Activated CD8-positive, alpha-beta memory T cell treated with anti-CD3 and anti-CD28 coated beads for 24 hours (primary cell): Measurements from ENCODE around the gene CHKB.
A peak's percentile ranks its signal among the peaks of the same experiment; 100 is the strongest.
"Not testable (repeated sequence)": the region's sequence is repeated elsewhere in the genome, so short reads cannot be mapped to it uniquely, and the experiment has no call there.

ENCODE experiments used
- DNase-seq: peaks from one replicate; pipeline ENCODE4 v3.0.0-alpha.2; 2020

The CHKB gene

DNA sequence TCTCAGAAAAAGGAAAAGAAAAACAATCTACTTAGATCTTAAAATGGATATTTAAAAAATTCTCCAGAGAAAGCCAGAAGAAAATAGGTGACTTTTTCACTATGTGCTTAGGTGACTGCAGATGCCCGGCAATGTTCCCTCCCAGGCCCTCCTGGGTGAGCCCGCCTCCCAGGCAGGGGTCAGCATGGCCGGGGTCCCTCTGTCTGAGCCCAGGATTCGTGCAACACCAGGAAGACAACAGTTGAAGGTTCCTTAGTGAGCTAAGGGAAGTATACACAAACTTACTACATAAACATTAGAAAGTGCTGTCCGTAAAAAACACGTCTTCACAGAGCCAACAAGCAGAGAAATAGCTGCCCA lies 29.5 kb upstream of the CHKB start:
- DNase-seq, result no peak

DNA sequence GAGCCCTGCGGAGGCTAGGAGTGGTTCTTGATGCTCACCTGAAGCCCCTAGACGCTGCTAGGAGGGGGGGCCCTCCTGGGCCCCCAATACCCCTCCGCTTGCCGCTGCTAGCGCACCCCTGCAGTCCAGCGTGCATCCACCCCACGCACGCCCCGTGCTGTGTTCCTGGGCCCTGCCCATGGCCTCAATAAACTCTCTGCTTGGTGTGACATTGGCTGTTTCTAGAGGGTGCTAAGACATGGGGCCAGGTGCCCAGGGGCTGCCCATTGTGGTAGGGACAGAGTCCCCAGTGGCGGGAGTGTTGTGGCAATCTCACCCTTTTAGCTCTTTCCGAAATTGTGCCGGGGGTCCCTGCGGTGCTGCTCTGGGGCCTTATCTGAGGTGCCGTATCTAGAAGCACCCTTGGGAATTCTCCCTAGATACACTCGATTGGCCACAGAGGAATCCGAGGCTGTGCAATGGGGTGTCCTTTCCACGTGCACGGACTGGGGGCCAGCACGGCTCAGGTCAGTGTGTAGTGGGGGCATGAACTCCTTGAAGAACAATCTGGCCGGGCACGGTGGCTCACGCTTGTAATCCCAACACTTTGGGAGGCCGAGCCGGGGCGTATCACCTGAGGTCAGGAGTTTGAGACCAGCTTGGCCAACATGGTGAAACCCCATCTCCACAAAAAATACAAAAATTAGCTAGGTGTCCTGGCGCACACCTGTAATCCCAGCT lies 28.9 kb upstream of the CHKB start:
- no peak for DNase-seq

DNA sequence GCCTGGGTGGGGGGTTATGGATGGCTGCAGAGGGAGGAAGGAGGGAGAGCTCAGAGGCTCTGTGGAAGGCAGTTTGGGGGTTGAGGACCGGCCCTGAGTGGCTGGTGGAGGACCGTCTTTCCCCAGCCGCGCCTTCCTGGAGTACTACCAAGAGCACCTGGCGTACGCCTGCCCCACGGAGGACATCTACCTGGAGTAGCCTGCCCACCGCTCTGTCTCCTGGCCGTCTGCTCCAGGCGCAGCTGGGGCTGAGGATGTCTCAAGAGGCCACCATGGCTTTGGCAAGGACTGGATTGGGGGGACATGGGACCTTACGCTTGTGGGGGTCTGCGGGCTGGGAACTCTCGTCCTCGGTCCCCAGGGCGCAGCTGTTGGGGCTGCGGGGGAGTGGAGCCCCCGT lies 27.9 kb upstream of the CHKB start:
- no peak for DNase-seq

DNA sequence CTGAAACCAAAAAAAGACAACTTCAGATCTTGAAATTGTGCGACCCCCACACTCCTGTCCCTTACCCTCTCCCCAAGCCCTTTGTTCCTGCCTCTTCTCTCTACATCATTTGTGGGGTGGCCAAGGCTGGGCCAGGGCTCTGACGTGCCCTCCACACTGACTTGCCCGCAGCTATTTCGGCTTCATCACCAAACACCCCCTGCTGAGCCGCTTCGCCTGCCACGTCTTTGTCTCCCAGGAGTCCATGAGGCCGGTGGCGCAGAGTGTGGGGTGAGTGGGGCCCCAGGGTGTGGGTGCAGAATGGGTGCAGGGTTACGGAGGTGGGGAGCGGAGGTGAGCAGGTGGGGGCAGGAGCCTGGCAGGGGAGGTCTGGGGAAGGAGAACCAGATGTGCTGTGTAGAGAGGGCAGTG lies 27.4 kb upstream of the CHKB start:
- DNase-seq, result no peak

DNA sequence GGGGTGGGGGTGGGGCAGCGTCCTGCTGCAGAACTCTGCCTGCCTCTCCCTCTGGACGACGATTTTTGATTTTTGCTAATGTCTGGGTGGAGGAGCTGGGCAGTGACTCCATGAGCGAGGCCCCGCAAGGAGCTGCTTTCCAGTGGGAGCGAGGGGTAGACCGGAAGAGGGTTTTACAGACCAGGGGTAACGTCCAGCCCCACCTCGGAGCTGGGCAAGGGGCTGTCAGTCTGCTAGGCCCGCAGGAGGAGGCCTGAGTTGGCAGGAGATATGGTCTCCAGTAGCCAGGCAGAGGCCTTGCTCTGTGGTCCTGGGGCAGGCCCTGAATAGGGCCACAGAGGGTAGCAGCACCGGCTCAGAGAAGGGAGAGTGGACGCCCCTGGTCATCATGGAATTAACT lies 26.9 kb upstream of the CHKB start:
- no peak for DNase-seq

DNA sequence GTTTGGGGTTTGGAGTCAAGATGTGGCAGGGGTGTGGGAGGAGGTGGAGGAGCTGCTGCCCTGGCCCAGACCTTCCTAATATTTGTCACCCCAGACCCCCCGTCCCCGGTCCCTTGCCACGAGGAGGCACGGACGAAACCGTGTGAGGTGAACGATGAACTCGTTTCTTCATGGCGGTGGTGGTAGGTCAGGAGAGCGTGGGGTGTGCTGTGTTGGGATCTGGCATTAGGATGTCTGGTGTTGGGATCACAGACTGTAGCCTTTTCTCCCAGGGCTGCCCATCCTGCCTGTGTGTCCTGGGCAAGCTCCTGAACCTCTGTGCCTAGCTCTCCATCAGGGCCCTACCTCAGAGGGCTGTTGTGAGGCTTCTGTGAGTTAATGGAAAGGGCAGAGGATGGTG lies 26.3 kb upstream of the CHKB start:
- no peak for DNase-seq

DNA sequence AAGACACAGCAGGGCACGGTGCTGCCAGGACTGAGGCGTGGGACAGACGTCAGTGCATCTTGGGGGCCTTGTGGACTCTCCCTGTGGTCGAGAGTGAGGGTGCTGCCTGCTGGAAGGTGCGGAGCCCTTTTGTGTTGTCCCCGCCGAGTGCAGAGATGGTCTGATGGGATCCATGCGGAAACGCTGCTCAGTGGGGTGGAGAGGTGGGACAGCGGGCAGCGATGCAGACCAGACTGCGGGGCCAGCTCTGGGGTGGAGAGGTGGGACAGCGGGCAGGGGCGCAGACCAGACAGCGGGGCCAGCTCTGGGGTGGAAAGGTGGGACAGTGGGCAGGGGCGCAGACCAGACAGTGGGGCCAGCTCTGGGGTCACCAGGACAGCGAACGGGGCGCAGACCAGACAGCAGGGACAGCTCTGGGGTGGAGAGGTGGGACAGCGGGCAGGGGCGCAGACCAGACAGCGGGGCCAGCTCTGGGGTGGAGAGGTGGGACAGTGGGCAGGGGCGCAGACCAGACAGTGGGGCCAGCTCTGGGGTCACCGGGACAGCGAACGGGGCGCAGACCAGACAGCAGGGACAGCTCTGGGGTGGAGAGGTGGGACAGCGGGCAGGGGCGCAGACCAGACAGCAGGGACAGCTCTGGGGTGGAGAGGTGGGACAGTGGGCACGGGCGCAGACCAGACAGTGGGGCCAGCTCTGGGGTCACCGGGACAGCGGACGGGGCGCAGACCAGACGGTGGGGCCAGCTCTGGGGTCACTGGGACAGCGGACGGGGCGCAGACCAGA lies 25.6 kb upstream of the CHKB start:
- not testable (repeated sequence) for DNase-seq

DNA sequence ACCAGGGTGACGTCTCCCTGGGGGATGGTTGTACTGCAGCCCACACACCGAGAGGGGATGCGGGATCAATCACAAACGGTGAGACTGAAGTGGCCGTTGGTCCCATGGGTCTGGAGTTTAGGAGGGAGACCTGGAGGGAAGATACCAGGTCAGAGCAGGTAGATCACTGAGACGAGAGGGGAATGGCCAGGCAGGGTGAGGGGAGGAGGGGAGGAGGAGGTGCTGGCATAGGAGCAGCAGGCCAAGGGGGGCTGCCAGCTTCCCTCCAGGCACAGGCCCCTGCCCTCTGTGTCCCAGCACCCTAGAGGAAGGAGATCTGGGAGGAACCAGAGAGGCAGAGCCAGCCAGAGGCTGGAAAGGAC lies 25.0 kb upstream of the CHKB start:
- no peak for DNase-seq

DNA sequence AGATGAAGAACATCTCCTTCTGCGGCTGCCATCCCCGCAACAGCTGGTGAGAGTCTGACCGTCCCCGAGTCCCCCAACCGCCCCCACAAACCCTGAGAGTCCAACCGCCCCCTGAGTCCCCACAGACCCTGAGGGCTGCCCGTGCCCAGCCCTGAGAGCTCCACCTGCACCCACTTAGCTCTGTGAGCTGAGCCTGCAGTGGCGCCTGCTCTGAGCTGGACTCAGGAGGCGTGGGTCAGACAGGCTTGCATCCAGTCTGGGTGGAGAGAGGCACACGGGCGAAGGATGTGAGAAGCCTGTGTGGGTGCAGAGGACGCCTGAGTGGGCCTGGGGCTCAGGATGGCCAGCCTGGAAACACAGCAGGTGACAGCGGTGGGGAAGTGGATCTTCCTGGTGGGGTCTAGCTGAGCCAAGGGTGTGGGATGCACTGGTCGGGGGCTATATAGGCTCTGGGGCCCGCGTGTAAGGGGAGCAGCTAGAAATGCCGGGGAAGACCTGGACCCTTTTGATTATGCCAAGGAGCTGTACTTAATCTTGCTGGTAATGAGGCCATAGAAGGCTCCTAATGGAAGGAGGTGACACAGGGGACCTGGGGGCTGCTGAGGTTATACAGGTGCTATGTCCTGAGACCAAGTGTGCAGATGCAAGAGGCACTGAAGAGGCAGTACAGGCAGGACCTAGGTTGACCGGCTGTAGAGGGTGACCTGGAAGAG lies 24.5 kb upstream of the CHKB start:
- no peak for DNase-seq

DNA sequence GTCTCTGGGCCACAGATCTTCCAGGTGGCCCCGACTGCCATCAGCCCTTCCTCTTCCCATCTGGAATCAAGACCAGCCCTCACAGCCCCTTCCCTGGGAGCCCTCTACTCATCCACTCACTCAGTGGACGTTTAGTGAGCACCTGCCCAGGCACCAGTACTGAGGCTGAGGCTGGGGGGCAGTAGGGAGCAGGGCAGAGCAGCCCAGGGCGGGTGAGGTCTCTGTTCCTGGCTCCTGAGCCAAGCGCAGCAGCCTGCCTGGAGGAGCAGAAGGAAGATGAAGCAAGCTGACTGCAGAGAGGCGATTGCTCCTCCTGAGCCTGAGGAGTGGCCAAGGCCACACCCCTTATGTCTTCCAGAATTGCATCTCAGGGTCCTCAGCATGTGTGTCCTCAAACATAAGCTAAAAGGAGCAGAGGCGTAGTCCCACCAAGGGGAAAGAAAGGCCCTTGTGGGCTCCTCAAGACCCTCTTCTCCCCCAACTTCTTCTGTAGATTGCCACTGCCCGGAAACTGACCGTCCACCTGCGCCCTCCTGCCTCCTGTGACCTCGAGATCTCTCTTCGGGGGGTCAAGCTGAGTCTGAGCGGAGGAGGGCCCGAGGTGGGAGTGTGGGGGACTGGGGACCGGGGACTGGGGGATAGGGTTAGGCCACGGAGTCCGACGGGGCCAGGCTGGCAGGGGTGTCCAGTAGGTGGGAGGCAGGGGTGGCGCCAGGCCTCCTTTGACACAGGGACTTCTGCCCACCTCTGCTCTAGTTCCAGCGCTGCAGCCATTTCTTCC lies 23.7 kb upstream of the CHKB start:
- no peak for DNase-seq

DNA sequence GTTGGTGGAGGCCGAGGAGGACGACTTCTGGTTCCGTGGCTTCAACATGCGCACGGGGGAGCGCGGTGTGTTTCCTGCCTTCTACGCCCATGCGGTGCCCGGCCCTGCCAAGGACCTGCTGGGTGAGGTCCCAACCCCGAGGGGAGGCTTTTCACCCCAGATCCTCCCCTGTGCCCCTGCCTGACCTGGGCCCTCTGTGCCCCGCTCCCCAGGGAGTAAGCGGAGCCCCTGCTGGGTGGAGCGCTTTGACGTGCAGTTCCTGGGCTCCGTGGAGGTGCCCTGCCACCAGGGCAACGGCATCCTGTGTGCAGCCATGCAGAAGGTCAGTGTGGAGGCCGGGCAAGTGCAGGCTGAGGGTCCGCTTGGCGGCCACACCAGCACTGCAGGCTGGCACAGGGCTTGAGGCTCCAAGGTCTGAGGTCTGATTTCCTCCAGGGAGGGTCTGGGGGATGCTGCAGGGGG lies 23.0 kb upstream of the CHKB start:
- DNase-seq, result no peak

DNA sequence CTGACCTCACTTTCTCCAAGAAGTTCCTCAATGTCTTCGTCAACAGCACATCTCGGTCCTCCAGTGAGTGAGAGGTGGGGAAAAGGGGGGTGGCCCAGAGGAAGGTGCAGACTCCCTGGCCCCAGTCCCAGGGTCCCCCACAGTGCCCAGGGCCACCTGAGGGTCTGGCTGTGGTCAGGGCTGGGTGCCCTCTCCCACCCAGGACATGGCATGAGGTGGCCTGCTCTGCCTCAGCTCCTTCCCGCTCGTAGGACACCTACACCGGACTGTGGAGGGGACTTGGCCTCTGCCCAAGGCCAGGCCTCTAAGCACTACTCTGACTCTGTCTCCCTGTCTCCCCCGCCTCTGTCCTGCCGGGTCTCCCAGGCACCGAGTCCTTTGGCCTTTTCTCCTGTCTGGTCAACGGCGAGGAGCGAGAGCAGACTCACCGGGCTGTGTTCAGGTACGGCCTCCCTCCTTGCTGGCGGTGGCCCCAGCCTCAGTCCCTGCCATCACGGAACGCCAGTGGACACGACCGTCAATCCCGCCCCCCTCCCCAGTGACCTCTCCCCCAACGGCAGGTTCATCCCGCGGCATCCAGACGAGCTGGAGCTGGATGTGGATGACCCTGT lies 22.5 kb upstream of the CHKB start:
- no peak for DNase-seq

DNA sequence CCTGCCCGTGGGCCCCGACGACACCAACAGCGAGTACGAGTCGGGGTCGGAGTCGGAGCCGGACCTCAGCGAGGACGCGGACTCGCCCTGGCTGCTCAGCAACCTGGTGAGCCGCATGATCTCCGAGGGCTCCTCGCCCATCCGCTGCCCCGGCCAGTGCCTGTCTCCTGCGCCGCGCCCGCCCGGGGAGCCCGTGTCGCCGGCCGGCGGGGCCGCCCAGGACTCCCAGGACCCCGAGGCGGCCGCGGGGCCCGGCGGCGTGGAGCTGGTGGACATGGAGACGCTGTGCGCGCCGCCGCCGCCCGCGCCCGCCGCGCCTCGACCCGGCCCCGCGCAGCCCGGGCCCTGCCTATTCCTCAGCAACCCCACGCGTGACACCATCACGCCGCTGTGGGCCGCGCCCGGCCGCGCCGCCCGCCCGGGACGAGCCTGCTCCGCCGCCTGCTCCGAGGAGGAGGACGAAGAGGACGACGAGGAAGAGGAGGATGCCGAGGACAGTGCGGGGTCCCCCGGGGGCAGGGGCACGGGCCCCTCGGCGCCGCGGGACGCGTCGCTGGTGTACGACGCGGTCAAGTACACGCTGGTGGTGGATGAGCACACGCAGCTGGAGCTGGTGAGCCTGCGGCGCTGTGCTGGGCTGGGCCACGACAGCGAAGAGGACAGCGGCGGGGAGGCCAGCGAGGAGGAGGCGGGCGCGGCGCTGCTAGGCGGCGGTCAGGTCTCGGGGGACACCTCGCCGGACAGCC lies 21.8 kb upstream of the CHKB start:
- DNase-seq, result no peak

DNA sequence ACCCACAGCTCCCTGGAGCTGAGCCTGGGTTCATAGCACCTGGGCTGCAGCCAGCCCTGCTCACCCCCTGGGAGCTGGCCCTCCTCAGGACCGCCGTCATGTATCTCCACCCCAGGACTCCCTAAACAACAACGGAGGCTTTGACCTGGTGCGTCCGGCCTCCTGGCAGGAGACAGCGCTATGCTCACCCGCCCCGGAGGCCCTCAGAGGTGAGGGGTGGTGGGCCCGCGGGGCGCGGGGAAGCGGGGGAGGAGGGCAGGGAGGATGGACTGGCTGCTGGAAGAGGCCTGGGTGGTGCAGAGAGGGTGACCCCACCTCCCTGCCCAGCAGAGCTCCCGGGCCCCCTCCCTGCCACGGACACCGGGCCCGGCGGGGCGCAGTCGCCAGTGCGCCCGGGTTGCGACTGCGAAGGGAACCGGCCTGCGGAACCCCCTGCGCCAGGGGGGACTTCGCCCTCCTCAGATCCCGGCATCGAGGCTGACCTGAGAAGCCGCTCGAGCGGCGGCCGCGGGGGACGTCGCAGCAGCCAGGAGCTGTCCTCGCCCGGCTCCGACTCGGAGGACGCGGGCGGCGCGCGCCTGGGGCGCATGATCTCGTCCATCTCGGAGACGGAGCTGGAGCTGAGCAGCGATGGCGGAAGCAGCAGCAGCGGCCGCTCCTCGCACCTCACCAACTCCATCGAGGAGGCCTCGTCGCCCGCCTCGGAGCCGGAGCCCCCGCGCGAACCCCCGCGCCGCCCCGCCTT lies 21.0 kb upstream of the CHKB start:
- DNase-seq, result no peak

DNA sequence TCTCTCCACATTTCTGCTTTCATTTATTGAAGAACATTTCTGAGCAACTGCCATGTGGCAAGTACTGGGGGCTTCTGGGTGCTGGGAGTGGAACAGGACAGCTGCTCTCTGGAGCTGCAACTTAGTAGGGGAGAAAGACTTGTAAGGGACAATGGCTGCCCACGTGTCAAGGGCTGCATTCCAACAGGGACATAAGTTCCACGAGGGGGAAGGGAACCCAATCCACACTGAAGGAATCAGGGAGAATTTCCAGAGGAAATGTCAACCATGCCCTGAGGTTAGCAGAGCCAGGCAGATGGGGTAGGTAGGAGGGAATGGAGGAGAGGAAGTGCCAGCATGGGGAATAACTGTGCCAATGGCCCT lies 19.7 kb upstream of the CHKB start:
- no peak for DNase-seq

DNA sequence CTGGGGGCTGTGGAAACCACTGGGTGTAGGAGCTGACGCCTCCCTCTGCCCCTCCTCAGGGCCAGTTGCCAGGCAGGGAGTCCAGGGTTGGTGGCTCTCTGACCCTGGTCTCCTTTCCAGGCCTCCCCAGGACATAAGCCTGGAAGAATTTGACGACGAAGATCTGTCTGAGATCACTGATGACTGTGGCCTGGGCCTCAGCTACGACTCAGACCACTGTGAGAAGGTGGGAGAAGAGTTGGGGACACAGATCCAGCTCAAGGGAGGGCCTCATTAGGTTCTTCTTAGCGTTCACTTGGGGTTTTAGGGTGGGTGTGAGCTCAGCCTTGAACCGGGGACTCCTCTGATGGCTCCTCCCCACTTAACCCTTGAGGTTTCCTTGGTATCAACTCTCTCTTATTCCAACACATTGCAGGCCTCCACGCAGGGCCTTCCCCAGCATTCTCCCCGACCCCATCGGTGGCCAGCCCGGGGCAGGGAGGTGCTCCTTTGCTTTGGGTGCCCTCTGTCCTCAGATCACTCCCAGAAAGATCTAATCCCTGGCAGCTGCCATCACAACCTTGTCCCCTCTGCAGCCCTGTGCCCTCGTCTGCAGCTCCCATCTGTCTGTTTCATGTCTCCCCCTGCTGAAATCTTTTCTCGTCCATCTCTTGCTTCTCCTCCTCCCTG lies 19.2 kb upstream of the CHKB start:
- DNase-seq, result no peak

DNA sequence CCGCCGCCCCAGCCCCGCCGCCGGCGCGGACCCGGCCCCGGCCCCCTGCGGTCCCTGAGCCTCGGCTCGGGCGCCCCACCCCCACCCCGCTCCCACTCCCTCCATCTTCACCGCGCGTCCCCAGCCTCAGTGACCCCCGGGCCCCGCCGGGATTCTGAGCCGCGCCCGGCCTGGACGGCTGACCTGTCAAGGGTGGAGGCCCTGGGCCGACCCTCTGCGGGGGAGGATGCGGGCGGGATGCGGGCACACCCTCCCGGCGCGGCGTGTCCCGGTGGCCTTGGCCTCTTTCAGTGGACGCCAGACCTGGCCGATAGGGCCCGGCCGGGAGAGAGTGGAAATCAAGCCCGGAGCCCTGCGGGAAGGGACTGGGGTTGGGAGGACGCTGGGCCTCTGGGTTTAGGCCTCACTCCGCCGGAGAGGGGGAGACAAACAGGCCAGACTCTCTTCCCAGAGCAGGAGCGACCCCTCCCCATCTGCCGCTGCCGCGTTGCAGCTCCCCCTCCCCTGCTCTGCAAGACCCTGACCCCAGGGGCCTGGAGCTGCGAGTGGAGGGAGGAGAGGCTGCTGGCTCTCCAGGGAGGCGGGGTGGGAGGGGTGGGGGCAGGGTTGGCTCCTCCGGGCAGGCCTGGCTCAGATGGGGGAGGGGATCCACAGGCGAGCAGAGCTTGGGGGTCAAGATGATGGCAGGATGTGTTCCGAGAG lies 18.5 kb upstream of the CHKB start:
- no peak for DNase-seq

DNA sequence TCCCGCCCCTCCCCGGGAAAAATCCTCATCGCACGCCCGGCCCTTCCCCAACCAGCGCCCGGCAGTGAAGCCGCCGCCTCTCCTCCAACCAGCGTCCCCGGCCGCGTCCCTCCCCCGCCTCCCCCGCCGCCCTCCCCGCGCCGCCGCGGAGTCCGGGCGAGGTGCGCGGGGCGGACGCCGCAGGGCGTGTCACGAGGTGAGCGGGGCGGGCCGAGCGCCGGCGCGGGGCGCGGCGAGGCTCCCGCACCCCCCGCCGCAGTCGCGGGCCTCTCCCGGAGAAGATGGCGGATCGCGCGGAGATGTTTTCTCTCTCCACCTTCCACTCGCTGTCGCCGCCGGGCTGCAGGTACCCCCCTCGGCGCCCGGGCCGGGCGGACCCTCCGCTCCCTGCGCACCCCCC lies 17.9 kb upstream of the CHKB start, which contains the start of gene MAPK8IP2:
Gene MAPK8IP2, plus strand, starts transcription at position 256 of the 400 bp plus-strand sequence. Its CDS starts 26 bp downstream, at position 282.
- no peak for DNase-seq

DNA sequence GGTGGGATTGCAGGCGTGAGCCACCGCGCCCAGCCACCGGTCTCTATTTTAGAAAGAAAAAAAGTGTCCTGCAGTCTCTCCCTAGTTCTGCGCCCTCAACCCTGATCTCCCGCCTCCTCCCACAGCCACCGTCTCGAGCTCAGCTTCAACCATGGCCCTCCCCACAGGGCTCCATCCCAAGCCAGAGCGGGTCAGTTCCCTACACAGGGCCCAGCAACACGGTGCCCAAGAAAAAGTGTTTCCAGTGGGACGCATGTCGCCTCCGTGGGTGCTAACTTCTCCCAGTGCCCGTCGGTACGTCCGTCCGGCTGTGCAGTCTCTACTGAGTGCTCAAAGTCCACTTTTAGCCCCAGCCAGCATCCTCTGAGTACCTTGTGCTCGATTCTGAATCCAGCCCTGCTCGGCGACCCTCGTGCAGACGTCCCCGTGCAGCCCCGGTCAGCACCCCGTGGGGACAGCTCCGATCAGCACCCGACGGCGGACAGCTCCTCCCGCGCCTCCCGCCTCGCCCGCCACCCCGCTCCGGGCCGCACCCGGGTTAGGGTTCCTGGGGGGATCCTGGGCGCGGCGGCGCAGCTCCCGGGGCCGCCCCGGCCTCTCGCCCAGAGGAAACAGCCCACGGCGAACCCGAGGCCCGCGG lies 17.3 kb upstream of the CHKB start:
- peak; percentile 83 for DNase-seq
